Left lung (tissue), 10 donors: ENCODE data around the gene FAM20C. TPM values are rescaled to one million over a fixed set of nuclear protein-coding genes. Genes with fewer than 3 reads are reported as not detected.
"Not testable (repeated sequence)": the region's sequence is repeated elsewhere in the genome, so short reads cannot be mapped to it uniquely, and the experiment has no call there.

Source experiments
- ATAC-seq: fragments of 200-7000 bp; cut with Tn5 transposase; one replicate; pipeline ENCODE4 v1.9.1; 2020; ENCODE audit warnings: moderate library complexity
- DNase-seq, 4 donors: peaks; one replicate each; pipeline ENCODE4 v3.0.0-alpha.2; 2013 to 2020
- H3K27ac ChIP-seq, 2 donors: fragments of 200-600 bp; sonication (generic) in 1 of 2; one replicate each; pipeline versions ENCODE4 v1.5.0 to v1.8.0; 2020 to 2021
- H3K27me3 ChIP-seq, 2 donors: fragments of 200-600 bp; sonication (generic) in 1 of 2; one replicate each; pipeline versions ENCODE4 v1.5.0 to v1.8.0; 2020 to 2021
- H3K36me3 ChIP-seq, 2 donors: fragments of 200-600 bp; sonication (generic) in 1 of 2; one replicate each; pipeline versions ENCODE4 v1.5.0 to v1.8.0; 2020 to 2021
- H3K4me1 ChIP-seq, 2 donors: fragments of 200-600 bp; one replicate each; pipeline ENCODE4 v1.8.0; 2021
- H3K4me3 ChIP-seq, 2 donors: fragments of 200-600 bp; sonication (generic) in 1 of 2; one replicate each; pipeline versions ENCODE4 v1.5.0 to v1.8.0; 2020 to 2021; ENCODE audit warnings: mild to moderate bottlenecking in 1 of 2
- H3K9me3 ChIP-seq, 2 donors: fragments of 200-600 bp; sonication (generic) in 1 of 2; one replicate each; pipeline versions ENCODE4 v1.5.0 to v1.8.0; 2020 to 2021
- intact Hi-C, 2 donors: fragments of 100-400 bp; cut with DNase I; formaldehyde crosslinking; loops; one replicate each; pipeline versions ENCODE4 v1.11.2 to v1.14.2; 2022
- polyA plus RNA-seq, 6 donors: library from polyadenylated mRNA; unstranded; fragments of 120-200 nt; gene quantifications; one replicate each; pipeline ENCODE4 v1.2.1, GENCODE V29; 2013; ENCODE audit not compliant: insufficient read length in 6 of 6
- total RNA-seq, 2 donors: library from RNA; stranded (reverse); fragmentation: NEBNext Ultra II Directional; extraction: Animal tissue kit (Norgen Biotek cat#: 25700); gene quantifications; one replicate each; pipeline ENCODE4 v1.2.1, GENCODE V29; 2021
- TF ChIP-seq, protein P1 (sequence below), 2 donors: fragments of 200-600 bp; sonication (generic) in 1 of 2; IDR thresholded peaks; one replicate each; pipeline versions ENCODE4 v1.5.0 to v1.8.0; 2021; ENCODE audit warnings: antibody characterized with exemption in 2 of 2
- donor health status: DM: no; HTN: yes; CAD: no.
- donor health status: DM: no; HTN: no; CAD: no.

FAM20C gene
- total and polyA plus RNA-seq, 8 donors, result 21.2 to 75.5 (median 31.8) TPM

GRCh38 chr7:293681-294439, 101.5 kb downstream of the FAM20C start:
- Histone ChIP-seq H3K27ac (no peak overlapping the region), H3K9me3 (no peaks in the 10 kb centered on the region), H3K36me3 (no peaks in the 10 kb centered on the region), H3K4me1 (peaks cover 0 to 8% of the 10 kb centered on the region in 2 donors), H3K27me3 (peaks cover 34 to 82% of the 10 kb centered on the region in 2 donors), H3K4me3 (no peak overlapping the region)
- ATAC-seq, result no peak
- intact Hi-C loops, result no loop called here
- no peak for DNase-seq
- TF ChIP-seq, protein P1, sequence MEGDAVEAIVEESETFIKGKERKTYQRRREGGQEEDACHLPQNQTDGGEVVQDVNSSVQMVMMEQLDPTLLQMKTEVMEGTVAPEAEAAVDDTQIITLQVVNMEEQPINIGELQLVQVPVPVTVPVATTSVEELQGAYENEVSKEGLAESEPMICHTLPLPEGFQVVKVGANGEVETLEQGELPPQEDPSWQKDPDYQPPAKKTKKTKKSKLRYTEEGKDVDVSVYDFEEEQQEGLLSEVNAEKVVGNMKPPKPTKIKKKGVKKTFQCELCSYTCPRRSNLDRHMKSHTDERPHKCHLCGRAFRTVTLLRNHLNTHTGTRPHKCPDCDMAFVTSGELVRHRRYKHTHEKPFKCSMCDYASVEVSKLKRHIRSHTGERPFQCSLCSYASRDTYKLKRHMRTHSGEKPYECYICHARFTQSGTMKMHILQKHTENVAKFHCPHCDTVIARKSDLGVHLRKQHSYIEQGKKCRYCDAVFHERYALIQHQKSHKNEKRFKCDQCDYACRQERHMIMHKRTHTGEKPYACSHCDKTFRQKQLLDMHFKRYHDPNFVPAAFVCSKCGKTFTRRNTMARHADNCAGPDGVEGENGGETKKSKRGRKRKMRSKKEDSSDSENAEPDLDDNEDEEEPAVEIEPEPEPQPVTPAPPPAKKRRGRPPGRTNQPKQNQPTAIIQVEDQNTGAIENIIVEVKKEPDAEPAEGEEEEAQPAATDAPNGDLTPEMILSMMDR (IDR thresholded peaks at IDR 0.05), result no peak

- Histone ChIP-seq H3K4me3 (no peak overlapping the region), H3K36me3 (no peaks in the 10 kb centered on the region), H3K4me1 (peaks cover 0 to 8% of the 10 kb centered on the region in 2 donors), H3K27me3 (peaks cover 27 to 75% of the 10 kb centered on the region in 2 donors), H3K9me3 (no peaks in the 10 kb centered on the region), H3K27ac (no peak overlapping the region)
- intact Hi-C loops, result no loop called here
- ATAC-seq (no peak), DNase-seq (peak in 1 of 4 donors; percentile 61)
- TF ChIP-seq, protein P1 (IDR thresholded peaks at IDR 0.05), result no peak
These were observed 102.2 kb downstream of the FAM20C start for GRCh38 chr7:294440-295154.

DNA sequence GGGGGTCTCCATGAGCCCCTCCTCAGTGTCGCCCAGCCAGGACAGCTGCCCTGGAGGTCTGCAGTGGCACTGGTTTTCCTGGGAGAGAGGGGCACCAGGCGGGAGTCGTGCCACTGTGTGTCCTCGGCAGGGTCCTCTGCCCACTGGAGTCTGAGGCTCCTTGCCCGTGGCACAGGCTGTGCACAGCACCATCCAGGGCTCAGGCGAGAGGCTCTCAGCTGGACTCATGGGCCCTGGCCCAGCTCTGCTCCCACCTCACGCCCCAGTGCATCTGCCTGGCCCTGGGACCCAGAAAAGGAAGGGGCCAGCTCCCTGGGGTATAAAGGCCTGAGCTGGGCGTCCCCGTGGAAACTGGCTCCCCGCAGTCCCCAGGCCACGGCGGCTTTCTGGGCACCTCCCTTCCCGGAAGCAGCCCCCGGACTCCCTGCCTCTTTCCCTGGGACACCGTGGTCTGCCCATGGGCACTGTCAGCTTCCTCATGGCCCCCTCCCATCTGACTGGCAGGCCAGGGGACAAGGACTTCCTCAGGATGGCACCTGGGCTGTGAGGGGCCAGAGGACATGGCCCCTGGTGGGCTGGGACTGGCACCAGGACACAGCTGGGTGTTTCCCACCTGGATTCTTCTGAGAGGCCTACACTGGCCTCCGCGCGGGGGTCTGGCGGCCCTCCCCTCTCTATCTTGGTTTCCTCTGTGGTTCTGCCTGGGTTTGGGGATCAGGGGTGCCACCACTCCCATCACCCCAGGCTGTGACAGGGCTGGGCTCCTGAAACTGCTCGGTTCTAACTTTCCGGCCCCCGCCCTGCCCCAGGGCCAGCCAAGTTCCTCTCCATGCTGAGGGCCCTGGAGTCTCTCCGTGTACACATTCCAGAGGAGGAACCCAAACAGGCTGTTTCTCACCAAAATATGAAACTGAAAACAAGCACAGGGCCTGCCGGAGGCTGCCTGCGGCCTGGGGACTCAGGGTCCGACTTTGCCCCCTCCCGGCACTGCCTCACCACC, 103.1 kb downstream of the FAM20C start:
- peak in 2 of 4 donors; percentile 40 to 61 for DNase-seq
- TF ChIP-seq, protein P1 (IDR thresholded peaks at IDR 0.05), result no peak
- Histone ChIP-seq H3K4me1 (peaks cover 0 to 4% of the 10 kb centered on the region in 2 donors), H3K27ac (no peak overlapping the region), H3K36me3 (no peaks in the 10 kb centered on the region), H3K4me3 (no peak overlapping the region), H3K9me3 (no peaks in the 10 kb centered on the region), H3K27me3 (peaks cover 18 to 66% of the 10 kb centered on the region in 2 donors)
- intact Hi-C loops, result no loop called here
- peak; percentile 78 for ATAC-seq

DNA sequence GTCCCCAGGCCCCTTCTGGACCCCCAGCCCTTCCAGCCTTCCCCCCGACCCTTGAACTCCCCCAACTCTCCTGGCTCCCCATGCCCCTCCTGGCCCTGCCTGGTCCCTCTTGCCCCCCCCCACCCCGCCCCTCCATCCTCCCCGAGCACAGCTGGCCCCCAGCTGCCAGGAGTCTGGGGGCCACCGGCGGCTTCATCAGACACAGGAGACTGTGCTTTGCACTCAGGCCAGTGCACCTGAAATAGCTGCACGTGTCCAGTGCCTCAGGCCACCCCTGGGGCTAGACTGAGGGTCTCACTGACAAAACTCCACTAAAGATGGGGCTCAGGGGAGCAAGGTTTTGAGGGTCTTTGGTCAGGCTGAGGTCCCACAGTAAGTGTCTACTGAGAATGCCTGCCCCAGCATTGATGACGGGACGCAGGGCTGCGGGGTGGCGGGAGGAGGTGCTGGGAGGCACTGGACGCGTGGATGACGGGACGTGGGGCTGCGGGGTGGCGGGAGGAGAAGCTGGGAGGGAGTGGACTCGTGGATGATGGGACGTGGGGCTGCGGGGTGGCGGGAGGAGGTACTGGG, 104.1 kb downstream of the FAM20C start:
- no peak for ATAC-seq
- H3K27ac ChIP-seq, result no peak overlapping the region
- TF ChIP-seq, protein P1 (IDR thresholded peaks at IDR 0.05), result no peak
- H3K36me3 ChIP-seq, result no peaks in the 10 kb centered on the region
- intact Hi-C loops, result no loop called here
- H3K9me3 ChIP-seq, result no peaks in the 10 kb centered on the region
- H3K27me3 ChIP-seq, result peaks cover 8 to 56% of the 10 kb centered on the region in 2 donors
- no peak for DNase-seq
- H3K4me1 ChIP-seq, result no peaks in the 10 kb centered on the region
- H3K4me3 ChIP-seq, result no peak overlapping the region

DNA sequence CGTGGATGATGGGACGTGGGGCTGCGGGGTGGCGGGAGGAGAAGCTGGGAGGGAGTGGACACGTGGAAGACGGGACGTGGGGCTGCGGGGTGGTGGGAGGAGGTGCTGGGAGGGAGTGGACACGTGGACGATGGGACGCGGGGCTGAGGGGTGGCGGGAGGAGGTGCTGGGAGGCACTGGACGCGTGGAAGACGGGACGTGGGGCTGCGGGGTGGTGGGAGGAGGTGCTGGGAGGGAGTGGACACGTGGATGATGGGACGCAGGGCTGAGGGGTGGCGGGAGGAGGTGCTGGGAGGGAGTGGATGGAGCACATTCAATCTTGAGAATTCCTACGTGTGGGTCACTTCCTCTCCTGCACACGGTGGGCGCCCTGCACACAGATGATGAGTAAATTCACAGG, 104.8 kb downstream of the FAM20C start:
- DNase-seq, H3K36me3 ChIP-seq, H3K27ac ChIP-seq, intact Hi-C loops, ATAC-seq, H3K4me1 ChIP-seq, H3K4me3 ChIP-seq, H3K9me3 ChIP-seq: not testable (repeated sequence)
- peaks cover 1 to 49% of the 10 kb centered on the region in 2 donors for H3K27me3 ChIP-seq
